Calu3 (cell line): ENCODE results near the gene KLF15. TPM values are rescaled to one million over a fixed set of nuclear protein-coding genes. Genes with fewer than 3 reads are reported as not detected.

Source experiments
- BruUV-seq: library from RNA; stranded (reverse); fragments of 400-500 nt; replicated peaks from 2 replicates; lab custom pipeline; 2021; lab: Mats Ljungman, UMichigan
- CTCF ChIA-PET: fragments of 300-600 bp; sonication (Branson Sonifier 250); formaldehyde crosslinking; loops from one replicate; lab custom pipeline; 2022; ENCODE audit warnings: antibody characterized with exemption; lab: Charles Lee
- DNase-seq: peaks from one replicate; pipeline ENCODE4 v3.0.0; 2022
- H3K27ac Mint-ChIP-seq: one replicate; pipeline ENCODE4 v1.8.0; 2022; ENCODE audit warnings: mixed read lengths; ENCODE audit not compliant: unreplicated experiment
- H3K27me3 Mint-ChIP-seq: one replicate; pipeline ENCODE4 v1.8.0; 2022; ENCODE audit warnings: mixed read lengths; ENCODE audit not compliant: unreplicated experiment
- H3K36me3 Mint-ChIP-seq: one replicate; pipeline ENCODE4 v1.8.0; 2022; ENCODE audit warnings: mild to moderate bottlenecking, moderate library complexity, mixed read lengths; ENCODE audit not compliant: insufficient read depth, unreplicated experiment
- H3K4me1 Mint-ChIP-seq: one replicate; pipeline ENCODE4 v1.8.0; 2022; ENCODE audit warnings: mild to moderate bottlenecking, low read depth, mixed read lengths; ENCODE audit not compliant: unreplicated experiment
- H3K4me3 Mint-ChIP-seq: one replicate; pipeline ENCODE4 v1.8.0; 2022; ENCODE audit warnings: mild to moderate bottlenecking, low read depth, moderate library complexity, mixed read lengths; ENCODE audit not compliant: unreplicated experiment
- H3K9me3 Mint-ChIP-seq: one replicate; pipeline ENCODE4 v1.8.0; 2022; ENCODE audit warnings: low read depth, mixed read lengths; ENCODE audit not compliant: unreplicated experiment
- intact Hi-C: fragments of 100-400 bp; cut with micrococcal nuclease; formaldehyde crosslinking; loops from one replicate; pipeline ENCODE4 v1.10.0; 2022; ENCODE audit not compliant: unreplicated experiment
- total RNA-seq: library from RNA; stranded (reverse); gene quantifications from 2 replicates; pipeline ENCODE4 v1.2.3, GENCODE V29; 2022
- TF ChIP-seq, protein P1 (sequence below): fragments of 200-600 bp; IDR thresholded peaks from one replicate; pipeline ENCODE4 v1.8.0; 2022; ENCODE audit warnings: antibody characterized with exemption; ENCODE audit not compliant: unreplicated experiment

Gene KLF15
- total RNA-seq, 1 experiment from 2014 or later: 8.2 TPM

DNA sequence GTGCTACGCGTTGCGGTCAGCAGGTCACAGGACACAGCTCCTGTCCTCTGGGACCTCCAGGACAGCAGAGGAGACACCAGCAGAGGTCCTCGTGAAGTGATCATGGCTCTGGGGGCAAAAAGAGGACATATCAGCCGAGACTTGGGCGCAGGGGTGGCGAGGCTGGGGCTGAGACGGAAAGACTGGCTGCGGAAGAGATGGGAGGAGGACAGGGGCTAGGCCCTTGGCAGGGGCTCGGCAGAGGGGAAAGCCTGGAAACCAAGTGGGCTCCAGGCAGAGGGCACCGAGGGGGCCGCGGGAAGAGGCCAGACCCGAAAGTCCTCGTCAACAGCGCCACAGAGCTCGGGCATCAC is 32.6 kb upstream of the KLF15 start:
- Mint-ChIP-seq H3K27me3 (peaks cover 51% of the 10 kb centered on the region), H3K36me3 (peaks cover 13% of the 10 kb centered on the region), H3K27ac (peak overlapping the region; percentile 90), H3K4me1 (peaks cover 18% of the 10 kb centered on the region), H3K9me3 (no peaks in the 10 kb centered on the region), H3K4me3 (peak overlapping the region; percentile 71)
- no TSS peak for BruUV-seq
- CTCF ChIA-PET: interaction anchor here (1.0 to 2.0 kb wide), 5 partner anchors 9 to 256 kb away, joined by 3 to 12 read pairs (median 4); no protein-coding TSS in a partner anchor
- TF ChIP-seq, protein P1, sequence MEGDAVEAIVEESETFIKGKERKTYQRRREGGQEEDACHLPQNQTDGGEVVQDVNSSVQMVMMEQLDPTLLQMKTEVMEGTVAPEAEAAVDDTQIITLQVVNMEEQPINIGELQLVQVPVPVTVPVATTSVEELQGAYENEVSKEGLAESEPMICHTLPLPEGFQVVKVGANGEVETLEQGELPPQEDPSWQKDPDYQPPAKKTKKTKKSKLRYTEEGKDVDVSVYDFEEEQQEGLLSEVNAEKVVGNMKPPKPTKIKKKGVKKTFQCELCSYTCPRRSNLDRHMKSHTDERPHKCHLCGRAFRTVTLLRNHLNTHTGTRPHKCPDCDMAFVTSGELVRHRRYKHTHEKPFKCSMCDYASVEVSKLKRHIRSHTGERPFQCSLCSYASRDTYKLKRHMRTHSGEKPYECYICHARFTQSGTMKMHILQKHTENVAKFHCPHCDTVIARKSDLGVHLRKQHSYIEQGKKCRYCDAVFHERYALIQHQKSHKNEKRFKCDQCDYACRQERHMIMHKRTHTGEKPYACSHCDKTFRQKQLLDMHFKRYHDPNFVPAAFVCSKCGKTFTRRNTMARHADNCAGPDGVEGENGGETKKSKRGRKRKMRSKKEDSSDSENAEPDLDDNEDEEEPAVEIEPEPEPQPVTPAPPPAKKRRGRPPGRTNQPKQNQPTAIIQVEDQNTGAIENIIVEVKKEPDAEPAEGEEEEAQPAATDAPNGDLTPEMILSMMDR: no peak
- no peak for DNase-seq
- intact Hi-C loops: loop anchor here (1.0 to 2.0 kb wide), 4 partner anchors 32 to 255 kb away; partner anchors contain the start of gene KLF15

DNA sequence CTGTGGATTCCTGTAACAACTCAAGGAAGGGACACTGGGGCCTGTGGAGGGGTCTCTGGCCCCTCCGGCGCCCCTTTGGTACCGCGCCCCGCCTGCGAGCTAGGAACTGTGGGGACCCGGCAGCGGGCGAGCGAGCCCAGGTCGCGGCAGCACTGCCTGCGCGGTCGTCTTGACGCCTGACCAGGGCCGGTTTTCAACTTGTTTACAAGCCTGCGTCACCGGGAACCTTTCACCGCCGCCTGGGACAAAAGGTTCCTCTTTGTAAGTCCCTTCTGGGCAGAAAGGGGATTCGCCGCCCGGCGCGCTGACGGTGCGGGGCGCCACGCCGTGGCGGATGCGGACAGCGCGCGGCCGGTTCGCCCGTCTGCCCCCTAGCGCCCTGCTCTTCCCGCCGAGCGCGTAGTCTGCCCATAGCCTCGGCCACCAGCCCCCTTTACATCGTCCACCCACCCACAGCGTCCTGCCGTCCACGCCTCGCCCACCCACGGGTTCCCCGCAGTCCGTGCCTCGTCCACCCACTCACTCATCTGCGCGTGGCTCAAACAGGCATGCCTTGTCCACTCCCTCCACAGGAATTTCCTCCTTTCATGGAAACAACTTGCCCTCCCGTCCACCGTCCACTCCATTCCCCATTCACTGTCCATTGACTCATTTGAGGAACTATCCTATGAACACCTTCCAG is 32.0 kb upstream of the KLF15 start:
- intact Hi-C loops: loop anchor here (1.0 to 2.0 kb wide), 4 partner anchors 32 to 255 kb away; partner anchors contain the start of gene KLF15
- TF ChIP-seq, protein P1: peak; percentile 98
- Mint-ChIP-seq H3K4me3 (peak overlapping the region; percentile 71), H3K9me3 (no peaks in the 10 kb centered on the region), H3K36me3 (peaks cover 13% of the 10 kb centered on the region), H3K27ac (peak overlapping the region; percentile 90), H3K27me3 (peaks cover 48% of the 10 kb centered on the region), H3K4me1 (peaks cover 18% of the 10 kb centered on the region)
- no TSS peak for BruUV-seq
- peak; percentile 96 for DNase-seq
- CTCF ChIA-PET: interaction anchor here (0.6 to 2.0 kb wide), 15 partner anchors 9 to 437 kb away, joined by 3 to 12 read pairs (median 3); no protein-coding TSS in a partner anchor

DNA sequence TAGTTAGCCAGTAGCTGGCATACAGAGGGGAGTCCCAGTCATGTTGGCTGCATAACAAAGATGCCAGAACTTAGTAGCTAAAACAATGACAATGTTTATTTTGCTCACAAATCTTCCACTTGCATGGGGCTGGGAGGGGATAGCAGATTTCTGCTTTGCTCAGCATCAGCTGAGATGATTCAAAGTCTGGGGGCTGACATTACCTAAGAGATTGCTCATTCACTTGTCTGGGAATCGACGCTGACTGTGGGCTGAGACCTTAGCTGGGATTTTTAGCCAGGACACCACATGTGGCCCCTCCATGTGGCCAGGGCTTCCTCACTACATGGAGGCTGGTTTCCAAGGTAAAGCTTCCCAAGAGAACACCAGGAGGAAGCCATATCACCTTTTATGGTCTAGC is 24.8 kb upstream of the KLF15 start:
- DNase-seq: no peak
- CTCF ChIA-PET: interaction anchor here (1.1 kb wide), 1 partner anchor 11 kb away, joined by 3 read pairs; no protein-coding TSS in a partner anchor
- no peak overlapping the region for H3K27ac Mint-ChIP-seq
- intact Hi-C loops: no loop called here
- TF ChIP-seq, protein P1: no peak
- BruUV-seq: no TSS peak
- H3K9me3 Mint-ChIP-seq: no peaks in the 10 kb centered on the region
- no peak overlapping the region for H3K4me3 Mint-ChIP-seq
- H3K4me1 Mint-ChIP-seq: no peaks in the 10 kb centered on the region
- H3K36me3 Mint-ChIP-seq: no peaks in the 10 kb centered on the region
- H3K27me3 Mint-ChIP-seq: peaks cover 44% of the 10 kb centered on the region

GRCh38 chr3:126380011-126380768 is 23.0 kb upstream of the KLF15 start:
- BruUV-seq: no TSS peak
- Mint-ChIP-seq H3K27me3 (peaks cover 58% of the 10 kb centered on the region), H3K36me3 (no peaks in the 10 kb centered on the region), H3K27ac (no peak overlapping the region), H3K4me1 (no peaks in the 10 kb centered on the region), H3K4me3 (no peak overlapping the region), H3K9me3 (no peaks in the 10 kb centered on the region)
- CTCF ChIA-PET: interaction anchor here (0.9 kb wide), 1 partner anchor 113 kb away, joined by 3 read pairs; no protein-coding TSS in a partner anchor
- DNase-seq: no peak
- intact Hi-C loops: no loop called here
- TF ChIP-seq, protein P1: no peak
